Hematopoietic multipotent progenitor cell treated with erythropoietin and hydrocortisone succinate and interleukin-3 and kit ligand, for 6 days (in vitro differentiated cells): ENCODE data around the gene CPT1C.

Source experiments
- DNase-seq: peaks from one replicate; pipeline ENCODE4 v3.0.0-alpha.2; 2015

Gene CPT1C

DNA sequence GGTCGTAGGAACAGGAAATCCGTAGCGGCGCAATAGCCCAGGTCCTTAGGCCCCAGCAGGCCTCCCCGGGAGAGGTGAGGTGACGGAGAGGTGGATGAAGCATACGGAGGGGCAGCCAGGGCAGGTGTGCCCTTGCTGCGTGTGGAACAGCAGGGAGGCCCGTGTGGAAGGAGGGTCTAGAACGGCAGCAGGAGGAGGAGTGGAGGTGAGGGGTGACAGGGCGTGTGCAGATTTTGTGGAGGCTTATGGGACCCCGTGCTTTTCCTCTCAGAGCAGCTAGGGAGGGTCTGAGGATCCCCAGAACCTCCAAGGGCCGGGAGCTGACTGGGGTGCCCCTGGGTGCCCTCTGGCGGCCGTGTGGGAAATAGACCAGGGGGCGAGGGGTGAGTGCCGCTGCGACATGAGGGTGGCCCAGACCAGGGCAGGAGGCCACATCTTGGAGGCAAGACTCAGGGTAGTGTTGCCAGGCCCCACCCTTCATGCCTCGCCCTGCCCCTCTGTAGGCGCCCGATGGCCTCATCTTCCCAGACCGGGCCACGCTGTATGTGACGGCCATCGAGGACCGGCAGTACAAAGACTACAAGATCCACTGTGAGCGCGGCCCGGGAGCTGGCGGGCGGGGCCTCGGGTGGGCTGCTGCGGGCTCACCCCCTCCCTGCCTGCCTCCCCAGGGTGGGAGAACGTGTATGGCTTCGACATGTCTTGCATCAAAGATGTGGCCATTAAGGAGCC is 6.5 kb upstream of the CPT1C start:
- peak; percentile 52 for DNase-seq

DNA sequence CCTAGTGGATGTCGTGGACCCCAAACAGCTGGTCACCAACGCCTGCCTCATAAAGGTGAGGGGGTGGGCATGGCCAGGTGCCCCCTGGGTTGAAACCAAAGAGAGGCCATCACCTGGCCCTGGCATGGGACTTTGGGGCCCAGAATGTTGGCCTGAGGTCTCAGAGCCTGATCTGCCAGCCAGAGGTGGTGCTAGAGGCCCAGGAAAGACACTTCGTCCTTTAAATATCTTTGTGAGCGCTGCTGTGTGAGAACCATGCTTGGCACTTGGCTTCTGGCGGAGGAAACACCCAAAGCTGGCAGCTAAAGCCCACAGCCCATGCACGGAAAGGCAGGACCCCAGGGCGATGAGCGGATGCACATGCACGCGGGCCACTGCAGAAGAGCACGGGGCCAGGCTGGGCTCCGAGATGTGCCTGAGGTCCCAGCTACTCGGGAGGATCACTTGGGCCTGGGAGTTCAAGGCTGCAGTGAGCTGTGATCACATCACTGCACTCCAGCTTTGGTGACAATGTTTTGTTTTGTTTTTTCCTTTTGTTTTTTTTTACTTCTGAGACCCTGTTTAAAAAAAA is 5.8 kb upstream of the CPT1C start:
- DNase-seq: no peak

DNA sequence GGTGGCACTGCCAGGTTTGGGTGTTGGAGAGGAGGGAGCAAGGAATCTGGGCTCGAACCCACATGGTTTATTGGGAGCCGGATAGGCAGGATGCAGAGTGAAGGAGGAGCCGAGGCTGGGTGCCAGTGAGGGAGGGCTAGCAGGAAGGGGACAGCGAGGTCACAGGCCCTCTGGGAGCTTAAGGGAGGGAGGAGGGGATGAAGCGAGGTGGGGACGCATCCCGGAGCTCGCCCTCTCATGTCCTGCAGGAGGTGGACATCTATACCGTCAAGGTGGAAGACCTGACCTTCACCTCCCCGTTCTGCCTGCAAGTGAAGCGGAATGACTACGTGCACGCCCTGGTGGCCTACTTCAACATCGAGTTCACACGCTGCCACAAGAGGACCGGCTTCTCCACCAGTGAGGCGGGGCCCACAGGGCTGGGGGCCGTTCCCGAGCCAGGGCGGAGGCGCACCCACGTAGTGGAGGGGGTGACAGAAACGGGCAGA is 5.0 kb upstream of the CPT1C start:
- DNase-seq: no peak

DNA sequence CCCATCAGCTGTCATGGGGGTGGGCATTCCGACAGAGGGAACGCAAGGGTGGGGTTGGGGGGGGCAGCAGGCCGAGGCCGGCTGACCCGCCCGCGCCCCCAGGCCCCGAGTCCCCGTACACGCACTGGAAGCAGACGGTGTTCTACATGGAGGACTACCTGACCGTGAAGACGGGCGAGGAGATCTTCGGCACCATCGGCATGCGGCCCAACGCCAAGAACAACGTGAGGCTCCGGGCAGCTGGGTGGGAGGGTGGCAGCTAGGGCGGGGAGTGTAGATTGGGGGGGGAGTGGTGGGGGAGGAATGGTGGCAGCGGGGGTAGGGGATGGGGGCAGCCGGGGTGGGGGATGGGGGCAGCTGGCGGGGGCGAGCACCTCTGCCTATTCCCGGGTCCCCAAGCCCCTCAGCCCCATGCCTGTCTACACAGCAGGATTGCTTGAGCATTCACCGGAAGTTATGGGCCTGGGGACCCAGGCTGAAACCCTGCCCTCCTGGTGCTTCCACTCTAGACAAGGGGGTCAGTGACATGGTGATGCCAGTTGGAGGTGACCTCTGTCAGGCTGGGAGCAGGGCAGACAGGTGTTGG is 4.3 kb upstream of the CPT1C start:
- DNase-seq: no peak

DNA sequence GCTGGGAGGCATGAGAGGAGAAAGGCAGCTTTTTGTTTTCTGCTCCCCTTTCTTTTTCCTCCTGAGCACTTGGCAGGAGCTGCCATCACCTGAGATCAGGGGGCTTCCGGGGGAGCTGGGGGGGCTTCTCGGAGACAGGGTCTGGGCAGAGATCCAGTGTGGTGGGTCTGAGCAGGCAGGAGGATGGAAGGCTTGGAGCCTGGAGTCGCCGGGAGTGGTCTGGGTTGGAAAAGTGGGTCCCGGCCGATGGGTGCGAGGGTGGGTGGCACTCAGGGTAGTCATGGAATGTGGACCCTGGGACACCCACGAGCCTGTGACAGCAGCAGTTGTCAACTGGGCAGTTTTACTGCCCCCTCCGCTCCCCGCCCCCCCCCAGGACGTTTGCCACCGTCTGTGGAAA is 3.8 kb upstream of the CPT1C start:
- DNase-seq: no peak

DNA sequence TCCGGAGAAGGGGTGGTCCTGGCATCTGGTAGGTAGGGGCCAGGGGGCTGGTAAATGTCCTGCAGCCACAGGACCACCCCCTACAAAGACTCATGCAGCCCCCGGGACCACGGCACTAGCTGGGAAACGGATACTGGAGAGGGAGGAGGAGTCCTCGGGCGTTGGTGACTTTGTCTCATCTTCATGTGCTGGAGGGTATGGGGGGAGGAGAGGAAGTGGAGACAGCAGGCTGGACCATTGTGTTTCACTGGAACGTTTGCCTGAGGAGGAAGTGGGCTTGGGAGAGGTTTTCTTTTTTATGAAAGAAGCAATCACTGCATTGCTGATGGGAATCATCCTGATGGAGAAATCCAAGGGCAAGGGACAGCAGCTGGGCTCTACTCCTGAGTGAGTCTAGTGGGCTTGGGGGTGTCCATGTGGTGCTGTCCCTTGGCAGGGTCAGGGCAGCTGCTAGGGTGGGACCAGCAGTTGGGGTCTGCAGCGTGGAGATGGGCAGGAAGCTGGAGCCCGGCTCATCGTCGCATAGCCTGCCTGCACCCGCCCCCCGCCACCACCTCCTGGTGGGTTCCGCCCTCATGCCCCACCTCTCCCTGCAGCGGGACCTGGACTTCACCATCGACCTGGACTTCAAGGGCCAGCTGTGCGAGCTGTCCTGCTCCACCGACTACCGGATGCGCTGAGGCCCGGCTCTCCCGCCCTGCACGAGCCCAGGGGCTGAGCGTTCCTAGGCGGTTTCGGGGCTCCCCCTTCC is 3.2 kb upstream of the CPT1C start:
- no peak for DNase-seq

DNA sequence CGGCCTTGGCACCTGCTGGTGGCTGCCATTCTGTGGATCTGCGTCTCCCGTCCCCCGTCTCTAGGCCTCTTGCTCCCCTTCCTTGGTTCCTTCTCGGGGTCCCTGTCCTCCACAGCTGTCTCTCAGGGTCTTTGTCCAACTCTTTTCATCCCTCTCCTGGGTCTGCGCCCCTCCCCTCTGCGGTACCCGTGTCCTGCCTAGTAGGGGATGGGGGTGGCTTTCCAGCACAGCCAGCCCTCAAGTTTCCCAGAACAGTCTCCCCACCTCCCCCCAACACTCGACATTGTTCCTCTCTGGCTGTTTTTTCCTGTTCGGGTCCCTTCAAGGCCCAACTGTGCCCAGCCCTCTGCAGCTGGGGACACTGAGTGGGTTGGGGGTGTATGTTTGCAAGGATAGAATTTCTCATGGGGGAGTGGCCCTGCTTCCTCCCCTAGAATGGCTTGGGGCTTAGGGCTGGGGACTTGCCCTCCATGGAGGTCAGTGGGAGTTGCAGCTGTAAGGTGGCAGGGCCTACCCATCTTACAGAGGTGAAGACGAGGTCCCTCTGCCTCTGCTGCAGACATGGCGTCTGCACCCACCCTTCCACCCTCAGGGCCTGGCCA is 2.3 kb upstream of the CPT1C start:
- no peak for DNase-seq

DNA sequence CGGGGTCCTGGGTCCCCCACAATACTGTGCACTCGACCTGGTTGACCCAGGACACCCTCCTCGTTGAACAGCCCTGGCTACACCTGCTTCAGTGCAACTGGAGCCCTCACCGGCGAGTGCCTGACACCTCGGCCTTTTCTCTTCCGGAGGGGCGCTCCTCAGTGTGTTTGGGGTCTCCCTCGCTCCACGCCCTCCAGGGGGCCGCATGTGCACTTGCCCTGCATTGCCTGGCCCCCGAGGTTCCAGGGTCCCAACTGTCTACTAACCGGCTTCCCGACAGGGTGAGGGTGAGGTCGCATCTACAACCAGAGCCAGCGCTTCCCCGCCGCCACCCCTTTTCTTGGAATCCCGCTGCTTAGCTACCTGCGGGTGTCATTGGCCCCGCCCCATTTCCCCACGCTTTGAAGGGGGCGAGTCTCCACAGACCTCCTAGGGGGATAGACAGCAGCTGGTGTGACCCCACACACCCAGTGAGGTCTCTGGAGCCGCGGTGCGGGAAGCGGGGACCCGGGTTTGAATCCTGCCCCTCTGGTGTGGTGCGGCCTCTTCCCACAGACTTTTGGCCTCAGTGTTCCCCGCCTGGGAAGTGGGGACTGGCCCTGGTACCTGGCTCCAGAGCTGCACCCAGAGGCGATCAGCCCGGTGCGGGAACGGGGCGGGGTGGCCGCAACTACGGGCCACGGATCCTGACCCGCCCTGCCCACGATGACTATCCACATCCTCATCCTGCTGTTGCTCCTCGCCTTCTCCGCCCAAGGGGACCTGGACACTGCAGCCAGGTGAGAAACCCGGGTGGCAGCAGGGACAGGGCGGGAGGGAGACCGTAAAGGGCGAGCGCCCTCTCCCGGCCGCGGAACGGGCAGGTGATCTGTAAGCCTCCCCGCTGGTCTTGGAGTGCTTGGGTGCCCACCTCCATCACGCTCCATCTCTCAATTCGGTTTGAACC is 1.5 kb upstream of the CPT1C start, which contains the start of gene ADM5:
TSS of gene ADM5 (plus strand) at position 462 of the 946 bp plus-strand sequence. CDS start at position 706, 244 bp downstream.
- DNase-seq: peak; percentile 56

DNA sequence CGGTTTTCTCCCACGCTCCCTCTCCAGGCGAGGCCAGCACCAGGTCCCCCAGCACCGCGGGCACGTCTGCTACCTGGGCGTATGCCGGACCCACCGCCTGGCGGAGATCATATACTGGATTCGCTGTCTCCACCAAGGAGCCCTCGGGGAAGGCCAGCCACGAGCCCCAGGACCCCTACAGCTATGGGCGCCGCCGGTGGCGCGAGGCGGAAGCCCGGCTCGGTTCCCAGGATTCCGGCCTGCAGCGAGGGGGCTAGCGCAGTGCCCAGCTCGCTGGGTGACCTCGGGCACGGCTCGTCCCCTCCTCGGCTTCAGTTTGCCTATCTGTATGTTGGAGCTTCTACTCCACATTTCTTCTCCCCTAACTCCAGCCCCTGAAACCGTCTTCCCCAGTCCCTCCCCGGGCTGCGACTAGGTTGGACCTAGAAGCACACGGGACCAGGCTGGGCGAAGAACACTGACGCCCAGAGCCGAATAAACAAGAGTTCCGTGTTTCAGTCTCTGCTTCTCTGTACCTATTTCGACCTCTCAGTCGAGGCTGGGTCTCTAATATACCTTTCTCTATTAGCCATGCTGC is 749 bp upstream of the CPT1C start:
- no peak for DNase-seq

DNA sequence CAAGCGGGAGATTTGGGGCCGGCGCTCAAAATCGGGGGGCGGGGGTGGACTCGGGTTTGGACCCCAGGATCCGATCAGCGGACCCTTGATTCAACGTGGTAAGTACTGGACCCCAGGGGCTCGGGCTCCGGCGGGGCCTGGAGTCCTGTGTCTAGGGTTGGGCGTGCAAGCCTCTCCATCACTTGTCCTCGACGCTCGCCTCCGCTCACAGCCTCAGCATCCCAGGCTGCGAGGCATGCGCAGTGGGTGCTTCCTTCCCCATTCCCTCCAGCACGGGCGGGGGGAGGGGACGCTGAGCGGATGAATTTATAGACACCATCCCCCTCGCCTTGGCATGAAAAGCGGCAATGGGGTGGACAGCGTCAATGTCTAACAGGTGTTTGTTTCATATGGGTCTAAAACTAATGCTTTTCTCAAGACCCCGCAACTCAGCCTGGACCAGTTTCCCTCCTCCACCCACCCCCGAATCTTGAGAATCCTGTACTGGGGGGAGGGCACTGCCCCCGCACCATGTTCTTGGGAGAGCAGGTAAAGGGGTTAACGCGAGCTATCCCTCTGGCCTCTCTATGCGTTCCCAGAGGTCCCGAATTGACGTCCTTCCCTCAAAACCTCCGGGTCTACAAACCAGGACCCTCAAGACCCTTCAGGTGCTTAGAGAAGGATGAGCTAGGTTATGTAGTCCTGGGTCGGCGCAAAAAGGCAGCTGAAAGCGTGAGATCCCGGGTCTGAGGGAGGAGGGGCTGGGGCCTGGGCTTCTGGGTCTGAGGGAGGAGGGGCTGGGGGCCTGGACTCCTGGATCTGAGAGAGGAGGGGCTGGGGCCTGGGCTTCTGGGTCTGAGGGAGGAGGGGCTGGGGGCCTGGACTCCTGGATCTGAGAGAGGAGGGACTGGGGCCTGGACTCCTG is 579 bp downstream of the CPT1C start:
- DNase-seq: peak; percentile 50

DNA sequence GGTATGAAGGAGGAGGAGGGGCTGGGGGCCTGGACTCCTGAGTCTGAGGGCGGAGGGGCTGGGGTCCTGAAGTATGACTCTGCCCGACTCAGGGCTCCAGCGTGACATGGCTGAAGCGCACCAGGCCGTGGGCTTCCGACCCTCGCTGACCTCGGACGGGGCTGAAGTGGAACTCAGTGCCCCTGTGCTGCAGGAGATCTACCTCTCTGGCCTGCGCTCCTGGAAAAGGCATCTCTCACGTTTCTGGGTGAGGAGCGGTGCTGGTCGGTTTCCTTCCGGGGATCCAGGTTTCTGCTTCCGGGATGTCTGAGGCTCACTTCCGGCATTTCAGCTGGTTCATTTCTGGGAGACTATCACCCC is 1.2 kb downstream of the CPT1C start:
- no peak for DNase-seq

DNA sequence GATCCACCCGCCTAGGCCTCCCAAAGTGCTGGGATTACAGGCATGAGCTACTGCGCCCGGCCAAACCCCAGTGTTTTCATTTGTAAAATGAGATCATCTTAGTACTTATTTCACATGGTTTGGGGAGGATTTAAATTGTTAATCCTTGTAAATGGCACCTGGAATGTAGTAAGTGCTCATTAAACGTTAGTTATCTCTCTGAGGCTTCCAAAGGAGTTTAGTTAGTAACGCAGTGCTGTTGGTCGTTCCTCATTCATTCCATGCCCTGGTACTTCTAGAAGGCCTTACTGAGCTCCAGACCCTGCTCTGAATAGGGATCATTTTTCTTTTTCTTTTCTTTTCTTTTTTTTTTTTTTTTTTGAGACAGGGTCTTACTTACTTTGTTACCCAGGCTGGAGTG is 5.2 kb downstream of the CPT1C start:
- no peak for DNase-seq

DNA sequence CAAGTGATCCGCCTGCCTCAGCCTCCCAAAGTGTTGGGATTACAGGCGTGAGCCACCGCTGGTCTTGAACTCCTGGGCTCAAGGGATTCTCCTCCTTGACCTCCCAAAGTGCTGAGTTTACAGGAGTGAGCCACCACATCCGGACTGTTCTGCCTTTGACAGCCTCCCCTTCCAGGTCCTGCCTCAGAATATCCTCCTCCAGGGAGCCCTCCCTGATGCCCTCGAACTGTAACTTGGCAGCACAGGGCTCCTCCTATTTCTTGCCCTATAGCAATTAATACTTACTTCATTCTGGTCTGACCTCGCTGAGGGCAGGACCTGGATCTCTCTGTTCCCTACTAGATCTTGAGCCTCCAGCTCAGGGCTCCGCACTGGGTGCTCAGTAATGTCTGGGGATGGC is 5.9 kb downstream of the CPT1C start:
- no peak for DNase-seq

DNA sequence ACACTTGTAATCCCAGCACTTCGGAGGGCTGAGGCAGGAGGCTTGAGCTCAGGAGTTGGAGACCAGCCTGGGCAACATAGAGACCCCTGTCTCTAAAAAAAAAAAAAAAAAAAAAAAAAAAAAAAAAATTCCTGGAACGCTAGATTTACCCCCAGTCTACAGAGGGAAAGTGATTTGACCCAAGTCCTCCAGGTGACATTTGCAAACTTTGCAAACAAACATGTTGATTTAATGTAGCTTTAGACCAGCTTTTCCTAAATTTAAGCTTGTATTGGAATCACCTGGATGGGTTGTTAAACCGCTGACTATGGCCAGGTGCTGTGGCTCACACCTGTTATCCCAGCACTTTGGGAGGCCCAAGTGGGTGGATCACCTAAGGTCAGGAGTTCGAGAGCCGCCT is 8.4 kb downstream of the CPT1C start:
- DNase-seq: no peak

DNA sequence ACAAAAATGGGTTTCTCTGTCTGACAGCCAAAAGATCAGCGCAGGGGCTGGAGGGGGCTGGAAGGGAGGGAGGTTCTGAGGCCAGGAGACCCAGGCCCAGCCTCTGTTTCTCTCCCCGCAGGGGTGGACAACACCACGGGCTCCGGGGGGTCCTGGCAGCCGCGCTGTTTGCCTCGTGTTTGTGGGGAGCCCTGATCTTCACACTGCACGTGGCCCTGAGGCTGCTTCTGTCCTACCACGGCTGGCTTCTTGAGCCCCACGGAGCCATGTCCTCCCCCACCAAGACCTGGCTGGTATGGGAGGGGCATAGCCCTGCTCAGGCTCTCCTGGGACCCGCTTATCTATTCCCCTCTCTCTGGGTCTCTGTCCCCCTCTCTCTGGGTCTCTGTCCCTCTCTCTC is 9.6 kb downstream of the CPT1C start:
- no peak for DNase-seq

DNA sequence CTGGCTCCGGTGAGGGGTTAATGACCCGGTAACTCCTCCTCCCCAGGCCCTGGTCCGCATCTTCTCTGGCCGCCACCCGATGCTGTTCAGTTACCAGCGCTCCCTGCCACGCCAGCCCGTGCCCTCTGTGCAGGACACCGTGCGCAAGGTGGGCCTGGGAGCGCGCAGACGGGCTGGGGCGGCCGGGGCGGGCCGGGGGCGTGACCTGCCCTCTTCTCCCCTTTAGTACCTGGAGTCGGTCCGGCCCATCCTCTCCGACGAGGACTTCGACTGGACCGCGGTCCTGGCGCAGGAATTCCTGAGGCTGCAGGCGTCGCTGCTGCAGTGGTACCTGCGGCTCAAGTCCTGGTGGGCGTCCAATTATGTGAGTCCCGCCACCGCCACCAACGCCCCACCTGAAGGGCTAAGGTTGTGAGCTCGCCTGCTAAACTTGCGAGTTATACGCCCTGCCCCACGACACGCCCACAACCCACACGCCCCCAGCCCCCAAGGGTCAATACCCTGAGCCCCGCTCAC is 10.4 kb downstream of the CPT1C start:
- no peak for DNase-seq

DNA sequence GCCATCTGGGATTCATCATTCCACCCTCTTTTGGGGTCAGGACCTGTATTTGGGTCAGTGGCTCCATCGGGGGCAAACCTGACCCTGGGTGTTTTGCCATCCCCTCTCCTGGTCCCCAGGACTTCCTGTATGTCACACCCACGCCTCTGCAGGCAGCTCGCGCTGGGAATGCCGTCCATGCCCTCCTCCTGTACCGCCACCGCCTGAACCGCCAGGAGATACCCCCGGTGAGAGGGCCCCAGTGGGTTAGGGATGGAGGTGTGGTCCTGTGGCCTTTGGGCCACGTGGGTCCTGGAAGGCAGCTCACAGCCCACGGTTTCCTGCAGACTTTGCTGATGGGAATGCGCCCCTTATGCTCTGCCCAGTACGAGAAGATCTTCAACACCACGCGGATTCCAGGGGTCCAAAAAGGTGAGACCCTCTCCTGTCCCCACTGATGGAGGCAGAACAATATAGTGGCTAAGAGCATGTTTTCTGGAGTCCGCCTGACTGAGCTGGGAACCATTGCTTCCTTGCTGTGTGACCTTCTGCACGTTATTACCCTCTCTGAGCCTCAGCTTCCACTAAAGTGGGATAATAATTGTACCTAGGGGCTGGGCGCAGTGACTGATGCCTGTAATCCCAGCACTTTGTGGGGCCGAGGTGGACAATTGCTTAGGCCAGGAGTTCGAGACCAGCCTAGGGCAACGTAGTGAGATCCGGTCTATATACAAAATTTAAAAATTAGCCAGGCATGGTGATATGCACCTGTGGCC is 14.1 kb downstream of the CPT1C start:
- DNase-seq: no peak

DNA sequence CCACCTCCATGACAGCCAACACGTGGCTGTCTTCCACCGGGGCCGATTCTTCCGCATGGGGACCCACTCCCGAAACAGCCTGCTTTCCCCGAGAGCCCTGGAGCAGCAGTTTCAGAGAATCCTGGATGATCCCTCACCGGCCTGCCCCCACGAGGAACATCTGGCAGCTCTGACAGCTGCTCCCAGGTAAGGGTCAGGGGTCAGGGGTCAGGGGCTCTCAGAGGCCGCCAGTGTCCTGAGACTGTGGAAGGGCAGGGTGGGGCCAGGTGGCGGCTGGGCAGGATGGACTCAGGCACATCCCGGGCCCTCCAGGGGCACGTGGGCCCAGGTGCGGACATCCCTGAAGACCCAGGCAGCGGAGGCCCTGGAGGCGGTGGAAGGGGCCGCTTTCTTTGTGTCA is 15.0 kb downstream of the CPT1C start:
- DNase-seq: no peak

DNA sequence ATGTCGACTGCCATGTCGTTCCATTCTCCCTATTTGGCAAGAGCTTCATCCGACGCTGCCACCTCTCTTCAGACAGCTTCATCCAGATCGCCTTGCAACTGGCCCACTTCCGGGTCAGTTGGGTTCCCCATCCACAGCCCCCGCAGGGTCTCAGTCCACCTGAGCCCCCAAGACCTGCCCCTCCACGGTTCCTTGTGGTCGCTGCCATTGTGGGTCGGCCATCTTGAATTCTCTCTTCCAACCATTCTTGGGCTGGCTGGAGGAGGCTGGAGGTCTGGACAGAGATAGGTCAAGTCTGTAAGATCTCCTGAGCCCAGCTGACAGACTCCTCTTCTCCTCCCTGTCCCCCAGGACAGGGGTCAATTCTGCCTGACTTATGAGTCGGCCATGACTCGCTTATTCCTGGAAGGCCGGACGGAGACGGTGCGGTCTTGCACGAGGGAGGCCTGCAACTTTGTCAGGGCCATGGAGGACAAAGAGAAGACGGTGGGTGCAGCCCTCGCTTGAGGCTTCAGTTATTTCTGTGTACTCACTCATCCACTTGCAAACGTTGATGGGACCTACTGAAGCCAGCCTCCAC is 19.5 kb downstream of the CPT1C start:
- no peak for DNase-seq
